ENCODE data around the gene GALNT13.

GRCh38 chr2:153834662-153835061 lies 37.1 kb upstream of the GALNT13 start:
- TF ChIP-seq, protein P1, sequence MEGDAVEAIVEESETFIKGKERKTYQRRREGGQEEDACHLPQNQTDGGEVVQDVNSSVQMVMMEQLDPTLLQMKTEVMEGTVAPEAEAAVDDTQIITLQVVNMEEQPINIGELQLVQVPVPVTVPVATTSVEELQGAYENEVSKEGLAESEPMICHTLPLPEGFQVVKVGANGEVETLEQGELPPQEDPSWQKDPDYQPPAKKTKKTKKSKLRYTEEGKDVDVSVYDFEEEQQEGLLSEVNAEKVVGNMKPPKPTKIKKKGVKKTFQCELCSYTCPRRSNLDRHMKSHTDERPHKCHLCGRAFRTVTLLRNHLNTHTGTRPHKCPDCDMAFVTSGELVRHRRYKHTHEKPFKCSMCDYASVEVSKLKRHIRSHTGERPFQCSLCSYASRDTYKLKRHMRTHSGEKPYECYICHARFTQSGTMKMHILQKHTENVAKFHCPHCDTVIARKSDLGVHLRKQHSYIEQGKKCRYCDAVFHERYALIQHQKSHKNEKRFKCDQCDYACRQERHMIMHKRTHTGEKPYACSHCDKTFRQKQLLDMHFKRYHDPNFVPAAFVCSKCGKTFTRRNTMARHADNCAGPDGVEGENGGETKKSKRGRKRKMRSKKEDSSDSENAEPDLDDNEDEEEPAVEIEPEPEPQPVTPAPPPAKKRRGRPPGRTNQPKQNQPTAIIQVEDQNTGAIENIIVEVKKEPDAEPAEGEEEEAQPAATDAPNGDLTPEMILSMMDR (conservative IDR thresholded peaks at IDR 0.05; ENCODE audit: low read length): no peak
- TF ChIP-seq EZH2phosphoT487 (IDR thresholded peaks at IDR 0.05; ENCODE audit: borderline replicate concordance): no peak
